IMR-90 (cell line): ENCODE data around the gene TBCE. TPM values are rescaled to one million over a fixed set of nuclear protein-coding genes. Genes with fewer than 3 reads are reported as not detected.
A peak's percentile ranks its signal among the peaks of the same experiment; 100 is the strongest.

Experiments
- ATAC-seq: fragments of 200-7000 bp; cut with Tn5 transposase; 2 replicates; pipeline ENCODE4 v1.9.1; 2020; ENCODE audit warnings: low read depth, mild to moderate bottlenecking, moderate library complexity
- BruUV-seq: library from RNA; stranded (reverse); fragments of 400-500 nt; replicated peaks from 2 replicates; lab custom pipeline; 2021; lab: Mats Ljungman, UMichigan
- CTCF ChIA-PET: fragments of 300-600 bp; formaldehyde crosslinking; extraction: SDS; loops from one replicate; lab custom pipeline; 2021; ENCODE audit warnings: antibody characterized with exemption; lab: Yijun Ruan, JAX
- POLR2A ChIA-PET: fragments of 300-600 bp; sonication (Branson Sonifier 250); formaldehyde crosslinking; loops from one replicate; lab custom pipeline; 2022; ENCODE audit warnings: antibody characterized with exemption; ENCODE audit not compliant: unreplicated experiment; lab: Charles Lee
- DNase-seq: peaks from one replicate; pipeline ENCODE4 v3.0.0; 2013
- H2AFZ ChIP-seq: replicated peaks from 2 replicates; pipeline ENCODE3; 2013; ENCODE audit warnings: low read length, mild to moderate bottlenecking; ENCODE audit not compliant: poor library complexity
- H2AK5ac ChIP-seq: 2 replicates; pipeline ENCODE4 v1.6.1; 2013; ENCODE audit warnings: low read depth, low read length, inconsistent platforms
- H2AK9ac ChIP-seq: replicated peaks from 2 replicates; pipeline ENCODE3; 2013; ENCODE audit warnings: mild to moderate bottlenecking, low read depth, low read length, moderate library complexity; ENCODE audit not compliant: poor library complexity
- H2BK120ac ChIP-seq: 2 replicates; pipeline ENCODE4 v1.6.1; 2013; ENCODE audit warnings: low read depth, low read length, inconsistent platforms
- H2BK15ac ChIP-seq: 3 replicates; pipeline ENCODE4 v1.6.1; 2013; ENCODE audit warnings: low read depth, low read length, inconsistent platforms
- H2BK20ac ChIP-seq: 2 replicates; pipeline ENCODE4 v1.6.1; 2013; ENCODE audit warnings: low read depth, mild to moderate bottlenecking, inconsistent platforms, low read length, moderate library complexity
- H2BK5ac ChIP-seq: 2 replicates; pipeline ENCODE4 v1.6.1; 2013; ENCODE audit warnings: mild to moderate bottlenecking, low read depth, low read length, inconsistent platforms; ENCODE audit not compliant: poor library complexity, severe bottlenecking
- H3K14ac ChIP-seq: replicated peaks from 2 replicates; pipeline ENCODE4 v1.6.1; 2013; ENCODE audit warnings: low read depth, low read length, inconsistent platforms
- H3K18ac ChIP-seq: 2 replicates; pipeline ENCODE4 v1.6.1; 2013; ENCODE audit warnings: low read depth, low read length, control low read depth
- H3K23ac ChIP-seq: 2 replicates; pipeline ENCODE4 v1.6.1; 2013; ENCODE audit warnings: low read depth, low read length, inconsistent platforms
- H3K27ac ChIP-seq: 2 replicates; pipeline ENCODE4 v1.5.1; 2013; ENCODE audit warnings: mild to moderate bottlenecking, control low read depth, low read length; ENCODE audit not compliant: insufficient read depth
- H3K27me3 ChIP-seq: 2 replicates; pipeline ENCODE4 v1.6.1; 2013; ENCODE audit warnings: low read length; ENCODE audit not compliant: control insufficient read depth, insufficient read depth
- H3K36me3 ChIP-seq: 2 replicates; pipeline ENCODE4 v1.6.1; 2013; ENCODE audit warnings: low read length, mixed read lengths; ENCODE audit not compliant: control insufficient read depth, insufficient read depth
- H3K4ac ChIP-seq: 2 replicates; pipeline ENCODE4 v1.6.1; 2013; ENCODE audit warnings: low read depth, low read length, inconsistent platforms
- H3K4me1 ChIP-seq: 2 replicates; pipeline ENCODE4 v1.6.1; 2013; ENCODE audit warnings: low read length, mixed read lengths; ENCODE audit not compliant: control insufficient read depth, insufficient read depth
- H3K4me2 ChIP-seq: 2 replicates; pipeline ENCODE4 v1.6.1; 2013; ENCODE audit warnings: low read depth, mild to moderate bottlenecking, control low read depth, low read length, moderate library complexity
- H3K4me3 ChIP-seq: 2 replicates; pipeline ENCODE4 v1.5.1; 2013; ENCODE audit warnings: low read depth, mild to moderate bottlenecking, control low read depth, low read length, moderate library complexity; ENCODE audit not compliant: insufficient read depth
- H3K56ac ChIP-seq: 2 replicates; pipeline ENCODE4 v1.6.1; 2013; ENCODE audit warnings: low read length, inconsistent platforms; ENCODE audit not compliant: insufficient read depth; ENCODE audit errors: extremely low read depth
- H3K79me1 ChIP-seq, 2 experiments: 2 replicates each; pipeline ENCODE4 v1.6.1; 2013; ENCODE audit warnings: low read length in 2 of 2, inconsistent platforms in 1 of 2, low read depth in 1 of 2
- H3K9ac ChIP-seq: 2 replicates; pipeline ENCODE4 v1.6.1; 2013; ENCODE audit warnings: low read depth, low read length, control low read depth
- H3K9me1 ChIP-seq: 2 replicates; pipeline ENCODE4 v1.6.1; 2013; ENCODE audit warnings: low read length, inconsistent platforms; ENCODE audit not compliant: insufficient read depth
- H3K9me3 ChIP-seq: 2 replicates; pipeline ENCODE4 v1.6.1; 2013; ENCODE audit warnings: low read length; ENCODE audit not compliant: control insufficient read depth, insufficient read depth
- H4K20me1 ChIP-seq: 2 replicates; pipeline ENCODE4 v1.6.1; 2013; ENCODE audit warnings: low read length, inconsistent platforms; ENCODE audit not compliant: insufficient read depth
- H4K5ac ChIP-seq: 2 replicates; pipeline ENCODE4 v1.6.1; 2013; ENCODE audit warnings: mild to moderate bottlenecking, low read depth, low read length, control low read depth
- H4K8ac ChIP-seq, 2 experiments: 2 replicates each; pipeline ENCODE4 v1.6.1; 2013; ENCODE audit warnings: low read depth in 2 of 2, low read length in 2 of 2, control low read depth in 1 of 2, inconsistent platforms in 1 of 2
- H4K91ac ChIP-seq: 2 replicates; pipeline ENCODE4 v1.6.1; 2013; ENCODE audit warnings: low read depth, low read length, inconsistent platforms; ENCODE audit not compliant: insufficient read depth
- BHLHE40 ChIP-seq: fragments of 150-350 bp; IDR thresholded peaks from 2 replicates; pipeline ENCODE4 v1.6.1; 2016; ENCODE audit warnings: mild to moderate bottlenecking, low read depth, low read length
- CEBPB ChIP-seq: IDR thresholded peaks from 2 replicates; pipeline ENCODE4 v1.6.1; 2012; ENCODE audit warnings: low read depth, low read length, improper control_type of control experiment
- CHD1 ChIP-seq: IDR thresholded peaks from 2 replicates; pipeline ENCODE4 v1.6.1; 2012; ENCODE audit warnings: low read depth, low read length, improper control_type of control experiment
- CTCF ChIP-seq: conservative IDR thresholded peaks from 2 replicates; pipeline ENCODE4 v1.5.1; 2012; ENCODE audit warnings: mild to moderate bottlenecking, low read depth, low read length, improper control_type of control experiment
- ELK1 ChIP-seq: fragments of 150-350 bp; IDR thresholded peaks from 2 replicates; pipeline ENCODE4 v1.6.1; 2016; ENCODE audit warnings: low read depth, mild to moderate bottlenecking, low read length, moderate library complexity, borderline replicate concordance
- FOS ChIP-seq: fragments of 150-350 bp; IDR thresholded peaks from 2 replicates; pipeline ENCODE4 v1.6.1; 2016; ENCODE audit warnings: low read depth, low read length
- MAFK ChIP-seq: IDR thresholded peaks from 2 replicates; pipeline ENCODE4 v1.6.1; 2012; ENCODE audit warnings: low read depth, low read length, improper control_type of control experiment
- MXI1 ChIP-seq: IDR thresholded peaks from 2 replicates; pipeline ENCODE4 v1.6.1; 2012; ENCODE audit warnings: low read depth, mild to moderate bottlenecking, low read length, moderate library complexity, borderline replicate concordance
- NFE2L2 ChIP-seq: fragments of 150-350 bp; IDR thresholded peaks from 2 replicates; pipeline ENCODE4 v1.6.1; 2016; ENCODE audit warnings: low read depth, mild to moderate bottlenecking, low read length
- POLR2A ChIP-seq: IDR thresholded peaks from 2 replicates; pipeline ENCODE4 v1.6.1; 2012; ENCODE audit warnings: mild to moderate bottlenecking, low read depth, low read length
- RAD21 ChIP-seq: IDR thresholded peaks from 2 replicates; pipeline ENCODE4 v1.6.1; 2012; ENCODE audit warnings: low read length, improper control_type of control experiment
- SMC3 ChIP-seq: fragments of 150-350 bp; IDR thresholded peaks from 2 replicates; pipeline ENCODE4 v1.6.1; 2016; ENCODE audit warnings: low read depth, mild to moderate bottlenecking, antibody characterized with exemption, low read length, moderate library complexity
- WGBS, 2 experiments: methylation state at CpG; one replicate each; pipeline versions ENCODE4 v1.1.5 to v1.1.7; 2013; ENCODE audit warnings: missing lambda C conversion rate in 2 of 2; ENCODE audit not compliant: insufficient read length in 1 of 2; ENCODE audit errors: extremely low coverage in 2 of 2; 5-methylcytosine and 5-hydroxymethylcytosine counted together
- dilution Hi-C: fragments of 300-500 bp; cut with HindIII; formaldehyde crosslinking; loops from one replicate; pipeline ENCODE4 v1.14.3; 2018; ENCODE audit warnings: low sequenced_read_pairs; ENCODE audit not compliant: unreplicated experiment
- in situ Hi-C: fragments of 300-500 bp; cut with MboI; formaldehyde crosslinking; loops from 3 replicates; pipeline ENCODE4 v1.14.3; 2019; ENCODE audit warnings: low sequenced_read_pairs, inconsistent platforms, mixed read lengths
- intact Hi-C: fragments of 100-400 bp; cut with micrococcal nuclease; formaldehyde crosslinking; loops from 2 replicates; pipeline ENCODE4 v1.10.0; 2022
- polyA plus RNA-seq, 3 experiments: library from polyadenylated mRNA; depleted of rRNA; stranded (reverse); fragments of >200 nt; gene quantifications; 2 replicates each; pipeline ENCODE4 v1.2.3, GENCODE V29; 2012; ENCODE audit warnings: low replicate concordance in 1 of 3
- total RNA-seq: library from RNA; depleted of rRNA; stranded (reverse); fragments of >200 nt; gene quantifications from 2 replicates; pipeline ENCODE4 v1.2.3, GENCODE V29; 2012
- TF ChIP-seq, protein P1 (sequence below): fragments of 150-350 bp; IDR thresholded peaks from 2 replicates; pipeline ENCODE4 v1.6.1; 2017; ENCODE audit warnings: mild to moderate bottlenecking, antibody characterized with exemption, low read length, low read depth

Gene TBCE
- total and polyA plus RNA-seq, 2 of the 4 experiments (the other 2 are of a cell fraction) = 25.3 to 26.7 TPM

DNA sequence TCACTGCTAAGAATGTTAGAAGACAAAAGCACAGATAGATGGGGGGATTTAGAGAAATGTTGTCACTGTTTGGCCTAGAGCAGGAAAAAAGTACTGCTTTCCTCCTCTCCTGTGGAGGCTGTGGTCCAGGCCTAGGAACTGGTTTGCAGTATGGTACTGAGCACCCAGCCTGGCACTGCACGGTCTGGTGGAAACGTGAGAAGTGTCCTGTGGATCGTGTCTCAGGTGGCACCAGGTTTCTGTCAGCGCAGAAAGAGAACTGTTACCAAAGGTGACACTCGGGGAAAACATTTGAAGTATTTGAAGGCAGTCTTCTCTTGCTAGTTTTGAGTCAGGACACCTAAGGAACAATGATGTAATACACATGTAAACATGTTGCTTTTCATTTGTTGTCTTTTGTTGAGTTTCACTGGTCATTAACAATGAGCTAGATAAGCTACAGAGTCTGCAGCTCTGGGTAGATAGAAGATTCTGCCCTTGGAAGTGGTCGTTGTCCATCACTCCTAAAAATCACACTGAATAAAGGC, 74.0 kb downstream of the TBCE start:
- CTCF ChIA-PET = interaction anchor here (0.6 kb wide), 1 partner anchor 165 kb away, joined by 3 read pairs; no protein-coding TSS in a partner anchor
- in situ Hi-C loops (no loop called here), dilution Hi-C loops (no loop called here)

More for the DNA sequence above, 74.0 kb downstream of the TBCE start:
- H3K4me3 ChIP-seq = no peak overlapping the region
- H2BK15ac ChIP-seq = no peak overlapping the region
- no peak overlapping the region for H3K18ac ChIP-seq
- H3K36me3 ChIP-seq = peaks cover 40% of the 10 kb centered on the region
- peaks cover 2 to 7% of the 10 kb centered on the region in 2 experiments; a peak in 1 of 4 replicates for H3K79me1 ChIP-seq
- H3K27me3 ChIP-seq = no peaks in the 10 kb centered on the region
- no peak overlapping the region for H4K91ac ChIP-seq
- 95% methylated on average over 4 of the region's 6 CpGs; no CpG with 5 or more reads in 1 of the 2 experiments for WGBS, 2 experiments
- no peak overlapping the region for H2AK5ac ChIP-seq
- no peak overlapping the region for H3K14ac ChIP-seq
- no peak overlapping the region for H2BK120ac ChIP-seq
- no peak for DNase-seq
- H2AK9ac ChIP-seq = no peak overlapping the region
- H3K56ac ChIP-seq = no peak overlapping the region
- ATAC-seq = no peak
- no peak overlapping the region for H3K4ac ChIP-seq
- TF ChIP-seq BHLHE40 = no peak
- TF ChIP-seq SMC3 = no peak
- no peak for TF ChIP-seq RAD21
- TF ChIP-seq MXI1 = no peak
- no peak for TF ChIP-seq CHD1
- no peak for TF ChIP-seq MAFK
- TF ChIP-seq CTCF = no peak
- no peak for TF ChIP-seq ELK1
- TF ChIP-seq CEBPB = no peak
- TF ChIP-seq POLR2A = no peak
- TF ChIP-seq FOS = no peak
- TF ChIP-seq NFE2L2 = no peak
- TF ChIP-seq, protein P1, sequence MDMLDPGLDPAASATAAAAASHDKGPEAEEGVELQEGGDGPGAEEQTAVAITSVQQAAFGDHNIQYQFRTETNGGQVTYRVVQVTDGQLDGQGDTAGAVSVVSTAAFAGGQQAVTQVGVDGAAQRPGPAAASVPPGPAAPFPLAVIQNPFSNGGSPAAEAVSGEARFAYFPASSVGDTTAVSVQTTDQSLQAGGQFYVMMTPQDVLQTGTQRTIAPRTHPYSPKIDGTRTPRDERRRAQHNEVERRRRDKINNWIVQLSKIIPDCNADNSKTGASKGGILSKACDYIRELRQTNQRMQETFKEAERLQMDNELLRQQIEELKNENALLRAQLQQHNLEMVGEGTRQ = no peak
- H3K4me1 ChIP-seq = peaks cover 3% of the 10 kb centered on the region; the same call in 1 of the 2 replicates
- no peak overlapping the region for H4K8ac ChIP-seq
- peak overlapping the region; percentile 31; the same call in 1 of the 2 replicates for H3K23ac ChIP-seq
- no peak overlapping the region for H2BK5ac ChIP-seq
- H4K5ac ChIP-seq = no peak overlapping the region
- H3K4me2 ChIP-seq = no peak overlapping the region
- intact Hi-C loops = no loop called here
- no peaks in the 10 kb centered on the region for H3K9me3 ChIP-seq
- H4K20me1 ChIP-seq = no peaks in the 10 kb centered on the region
- no peaks in the 10 kb centered on the region for H3K9me1 ChIP-seq
- H3K9ac ChIP-seq = no peak overlapping the region
- no peak overlapping the region for H3K27ac ChIP-seq
- POLR2A ChIA-PET = no interaction called here
- no TSS peak for BruUV-seq
- no peak overlapping the region for H2AFZ ChIP-seq
- no peak overlapping the region for H2BK20ac ChIP-seq
